HepG2 (cell line): ENCODE data around the gene MGARP. TPM values are rescaled to one million over a fixed set of nuclear protein-coding genes. Genes with fewer than 3 reads are reported as not detected.

Experiments
- ATAC-seq: fragments of 200-7000 bp; cut with Tn5 transposase; 3 replicates; pipeline ENCODE4 v1.9.1; 2020; ENCODE audit warnings: mild to moderate bottlenecking, moderate library complexity
- BruUV-seq: library from RNA; stranded (reverse); fragments of 400-500 nt; replicated peaks from 2 replicates; lab custom pipeline; 2021; lab: Mats Ljungman, UMichigan
- CTCF ChIA-PET: fragments of 300-600 bp; formaldehyde crosslinking; extraction: SDS; loops from one replicate; lab custom pipeline; 2021; ENCODE audit warnings: low total read pairs, inconsistent platforms, low intra/inter-chr PET ratio; lab: Yijun Ruan, JAX
- POLR2A ChIA-PET: fragments of 350-600 bp; sonication (Branson Sonifier 250); formaldehyde crosslinking; loops from one replicate; lab custom pipeline; 2020; ENCODE audit warnings: antibody characterized with exemption, inconsistent platforms; lab: Yijun Ruan, JAX
- DNase-seq: peaks from one replicate; pipeline ENCODE4 v3.0.0-alpha.2; 2015; ENCODE audit warnings: low spot score
- FAIRE-seq: peaks from 3 replicates; lab custom pipeline; 2011; peaks lifted over from hg19 to GRCh38; lab: Jason Lieb, UNC
- H2AFZ ChIP-seq: one replicate; pipeline ENCODE4 v1.6.1; 2011; ENCODE audit warnings: low read length, inconsistent platforms
- H3K27ac ChIP-seq: fragments of 300-600 bp; 3 replicates; pipeline ENCODE4 v1.8.0; 2011; ENCODE audit warnings: mixed run types, mild to moderate bottlenecking, mixed read lengths, low read length, inconsistent platforms; ENCODE audit not compliant: insufficient read depth; ENCODE audit errors: extremely low read length
- H3K27me3 ChIP-seq, 2 experiments: fragments of 200-600 bp in 1 of 2; 2 replicates in 1 of 2; 3 replicates in 1 of 2; pipeline versions ENCODE4 v1.6.0 to v1.8.0; 2011; ENCODE audit warnings: low read length in 2 of 2, mild to moderate bottlenecking in 2 of 2, moderate library complexity in 2 of 2, inconsistent platforms in 1 of 2; ENCODE audit not compliant: insufficient read depth in 2 of 2, control insufficient read depth in 1 of 2
- H3K36me3 ChIP-seq, 2 experiments: fragments of 200-600 bp in 1 of 2; replicated peaks in 1 of 2; 2 replicates in 1 of 2; 3 replicates in 1 of 2; pipeline versions ENCODE4 v1.5.1 to v1.8.0; 2011; ENCODE audit warnings: low read length in 2 of 2, inconsistent platforms in 1 of 2; ENCODE audit not compliant: insufficient read depth in 2 of 2, control insufficient read depth in 1 of 2
- H3K4me1 ChIP-seq: 2 replicates; pipeline ENCODE4 v1.5.1; 2012; ENCODE audit warnings: low read length, inconsistent platforms; ENCODE audit not compliant: insufficient read depth
- H3K4me2 ChIP-seq: 2 replicates; pipeline ENCODE4 v1.6.0; 2011; ENCODE audit warnings: low read depth, low read length, inconsistent platforms
- H3K4me3 ChIP-seq, 3 experiments: fragments of 200-600 bp in 1 of 3; sonication (generic), shearing (Covaris generic) in 1 of 3; replicated peaks in 1 of 3; 2 replicates each; pipeline ENCODE4 v1.5.1; 2011 to 2016; ENCODE audit warnings: low read length in 3 of 3, inconsistent platforms in 2 of 3, low read depth in 2 of 3, mild to moderate bottlenecking in 2 of 3, control low read depth in 1 of 3, mixed read lengths in 1 of 3; ENCODE audit not compliant: insufficient read depth in 1 of 3
- H3K79me2 ChIP-seq: one replicate; pipeline ENCODE4 v1.6.1; 2011; ENCODE audit warnings: low read length, inconsistent platforms; ENCODE audit not compliant: insufficient read depth
- H3K9ac ChIP-seq: 2 replicates; pipeline ENCODE4 v1.6.0; 2011; ENCODE audit warnings: mild to moderate bottlenecking, low read depth, low read length, inconsistent platforms; ENCODE audit not compliant: insufficient read depth
- H3K9me3 ChIP-seq: 2 replicates; pipeline ENCODE4 v1.5.1; 2012; ENCODE audit warnings: mild to moderate bottlenecking, low read length
- H4K20me1 ChIP-seq: 2 replicates; pipeline ENCODE4 v1.6.0; 2011; ENCODE audit warnings: inconsistent platforms, mild to moderate bottlenecking, low read length, moderate library complexity; ENCODE audit not compliant: insufficient read depth
- ATF7-NPFF ChIP-seq: sonication (generic); formaldehyde crosslinking; IDR thresholded peaks from 2 replicates; pipeline ENCODE4 v1.8.1; 2023; ENCODE audit warnings: mild to moderate bottlenecking, low read depth, missing genetic modification reagents, moderate library complexity
- CBX5 ChIP-seq: sonication (generic); formaldehyde crosslinking; IDR thresholded peaks from 2 replicates; pipeline ENCODE4 v1.4.0; 2020; ENCODE audit warnings: missing genetic modification reagents, borderline replicate concordance
- ELK4 ChIP-seq: sonication (generic); formaldehyde crosslinking; IDR thresholded peaks from 2 replicates; pipeline ENCODE4 v1.9.0; 2021; ENCODE audit warnings: missing genetic modification reagents, borderline replicate concordance
- FOXO1 ChIP-seq: sonication (generic); formaldehyde crosslinking; IDR thresholded peaks from 2 replicates; pipeline ENCODE4 v1.4.0; 2020; ENCODE audit warnings: missing genetic modification reagents
- GATAD2A ChIP-seq: IDR thresholded peaks from 2 replicates; pipeline ENCODE4 v1.6.1; 2016
- GFI1 ChIP-seq: sonication (generic); formaldehyde crosslinking; IDR thresholded peaks from 2 replicates; pipeline ENCODE4 v1.5.0; 2020; ENCODE audit warnings: missing genetic modification reagents, mild to moderate bottlenecking, borderline replicate concordance
- GPBP1L1 ChIP-seq: sonication (generic); formaldehyde crosslinking; IDR thresholded peaks from 2 replicates; pipeline ENCODE4 v1.5.0; 2020; ENCODE audit warnings: mild to moderate bottlenecking, missing genetic modification reagents
- HOXA7 ChIP-seq: sonication (generic); formaldehyde crosslinking; IDR thresholded peaks from 2 replicates; pipeline ENCODE4 v1.8.1; 2022; ENCODE audit warnings: mild to moderate bottlenecking, missing genetic modification reagents, moderate library complexity
- JUNB ChIP-seq: sonication (generic); formaldehyde crosslinking; IDR thresholded peaks from 2 replicates; pipeline ENCODE4 v1.8.0; 2022; ENCODE audit warnings: missing genetic modification reagents, mild to moderate bottlenecking, borderline replicate concordance
- SOX13 ChIP-seq, 3 experiments: fragments of 450-650 bp in 1 of 3; sonication (generic) in 1 of 3; formaldehyde crosslinking in 1 of 3; IDR thresholded peaks in 2 of 3; conservative IDR thresholded peaks in 1 of 3; 2 replicates each; pipeline versions ENCODE4 v1.5.0 to v1.6.1; 2016 to 2020; ENCODE audit warnings: antibody characterized with exemption in 1 of 3, mild to moderate bottlenecking in 1 of 3, missing compliant biosample characterization in 1 of 3, missing genetic modification reagents in 1 of 3, moderate library complexity in 1 of 3
- ZNF251 ChIP-seq: sonication (generic); formaldehyde crosslinking; IDR thresholded peaks from 2 replicates; pipeline ENCODE4 v1.9.0; 2021; ENCODE audit warnings: mild to moderate bottlenecking, missing genetic modification reagents
- ZNF609 ChIP-seq: sonication (generic); formaldehyde crosslinking; IDR thresholded peaks from 2 replicates; pipeline ENCODE4 v1.4.0; 2020; ENCODE audit warnings: mild to moderate bottlenecking, missing genetic modification reagents, borderline replicate concordance
- ZNF891 ChIP-seq: sonication (generic); formaldehyde crosslinking; IDR thresholded peaks from 2 replicates; pipeline ENCODE4 v1.5.0; 2020; ENCODE audit warnings: mild to moderate bottlenecking, missing genetic modification reagents
- in situ Hi-C: cut with HindIII; loops from 2 replicates; pipeline ENCODE4 v1.10.0; 2017; ENCODE audit warnings: low pct_unique_long_range_greater_than_20kb; ENCODE audit not compliant: extremely low pct_ligation_motif_present
- intact Hi-C: fragments of 100-400 bp; cut with micrococcal nuclease; formaldehyde crosslinking; loops from one replicate; pipeline ENCODE4 v1.10.0; 2022; ENCODE audit not compliant: unreplicated experiment
- polyA plus RNA-seq, 8 experiments: library from polyadenylated mRNA; depleted of rRNA in 3 of 8; stranded (reverse) in 7 of 8; unstranded in 1 of 8; fragments of >200 nt; fragmentation: Illumina TruSeq in 4 of 8; extraction: Trizol in 4 of 8; gene quantifications; 2 replicates each; pipeline versions ENCODE4 v1.2.1 to v1.2.3, GENCODE V29; 2011 to 2016; ENCODE audit warnings: low read depth in 4 of 8, missing spikeins in 1 of 8, mixed read lengths in 1 of 8; ENCODE audit not compliant: insufficient read depth in 1 of 8
- total RNA-seq, 5 experiments: library from RNA; depleted of rRNA; stranded (reverse); fragments of >200 nt; fragmentation: Illumina TruSeq; extraction: Trizol; gene quantifications; 2 replicates each; pipeline ENCODE4 v1.2.3, GENCODE V29; 2016; ENCODE audit warnings: low read depth in 1 of 5
- TF ChIP-seq, protein P1 (sequence below): sonication (generic); formaldehyde crosslinking; IDR thresholded peaks from 2 replicates; pipeline ENCODE4 v1.4.0; 2020; ENCODE audit warnings: missing genetic modification reagents
- TF ChIP-seq, protein P2 (sequence below): sonication (generic); formaldehyde crosslinking; IDR thresholded peaks from 2 replicates; pipeline ENCODE4 v1.8.1; 2023; ENCODE audit warnings: mild to moderate bottlenecking, missing genetic modification reagents, borderline replicate concordance

Gene MGARP
- total and polyA plus RNA-seq, 2 of the 13 experiments (the other 11 are each of a cell fraction or from before 2014, with no cell fraction given) = 0.11 to 0.13 TPM

GRCh38 chr4:139317635-139318034, 37.6 kb upstream of the MGARP start:
- H4K20me1 ChIP-seq = peaks cover 31% of the 10 kb centered on the region
- TF ChIP-seq ELK4 (CRISPR knock-in tag) (no peak), GPBP1L1 (CRISPR knock-in tag) (no peak), ATF7-NPFF (CRISPR knock-in tag) (no peak), HOXA7 (CRISPR knock-in tag) (no peak), JUNB (CRISPR knock-in tag) (no peak), FOXO1 (CRISPR knock-in tag) (no peak), SOX13 (IDR thresholded peaks at IDR 0.05) (no peak), SOX13 (CRISPR knock-in tag; conservative IDR thresholded peaks at IDR 0.05 in 1 of 2, IDR thresholded peaks at IDR 0.05 in 1 of 2) (no peak), CBX5 (CRISPR knock-in tag) (no peak), GATAD2A (CRISPR knock-in tag) (no peak), GFI1 (CRISPR knock-in tag) (no peak), ZNF609 (CRISPR knock-in tag) (no peak), ZNF251 (CRISPR knock-in tag) (no peak), ZNF891 (CRISPR knock-in tag) (no peak)
- TF ChIP-seq, protein P1, sequence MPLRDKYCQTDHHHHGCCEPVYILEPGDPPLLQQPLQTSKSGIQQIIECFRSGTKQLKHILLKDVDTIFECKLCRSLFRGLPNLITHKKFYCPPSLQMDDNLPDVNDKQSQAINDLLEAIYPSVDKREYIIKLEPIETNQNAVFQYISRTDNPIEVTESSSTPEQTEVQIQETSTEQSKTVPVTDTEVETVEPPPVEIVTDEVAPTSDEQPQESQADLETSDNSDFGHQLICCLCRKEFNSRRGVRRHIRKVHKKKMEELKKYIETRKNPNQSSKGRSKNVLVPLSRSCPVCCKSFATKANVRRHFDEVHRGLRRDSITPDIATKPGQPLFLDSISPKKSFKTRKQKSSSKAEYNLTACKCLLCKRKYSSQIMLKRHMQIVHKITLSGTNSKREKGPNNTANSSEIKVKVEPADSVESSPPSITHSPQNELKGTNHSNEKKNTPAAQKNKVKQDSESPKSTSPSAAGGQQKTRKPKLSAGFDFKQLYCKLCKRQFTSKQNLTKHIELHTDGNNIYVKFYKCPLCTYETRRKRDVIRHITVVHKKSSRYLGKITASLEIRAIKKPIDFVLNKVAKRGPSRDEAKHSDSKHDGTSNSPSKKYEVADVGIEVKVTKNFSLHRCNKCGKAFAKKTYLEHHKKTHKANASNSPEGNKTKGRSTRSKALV = no peak
- TF ChIP-seq, protein P2, sequence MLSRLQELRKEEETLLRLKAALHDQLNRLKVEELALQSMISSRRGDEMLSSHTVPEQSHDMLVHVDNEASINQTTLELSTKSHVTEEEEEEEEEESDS (CRISPR knock-in tag) = no peak
- no peak for ATAC-seq
- no peak overlapping the region for H3K27ac ChIP-seq
- no peak for FAIRE-seq
- H3K4me3 ChIP-seq = no peak overlapping the region
- no peak overlapping the region for H3K4me2 ChIP-seq
- no peak overlapping the region for H3K9ac ChIP-seq
- H3K79me2 ChIP-seq = peaks cover 99% of the 10 kb centered on the region
- no peak for DNase-seq
- BruUV-seq = no TSS peak
- H3K9me3 ChIP-seq = no peaks in the 10 kb centered on the region
- H3K36me3 ChIP-seq = 0 out of 5 replicates have a peak, but pooled peaks cover 1 to 3% of the 10 kb centered on the region in 2 experiments
- in situ Hi-C loops (no loop called here), intact Hi-C loops (no loop called here)
- H3K27me3 ChIP-seq = no peaks in the 10 kb centered on the region
- peaks cover 16% of the 10 kb centered on the region; the same call in 1 of the 2 replicates for H3K4me1 ChIP-seq
- CTCF ChIA-PET = no interaction called here
- H2AFZ ChIP-seq = no peak overlapping the region
- POLR2A ChIA-PET = no interaction called here
